Sigmoid colon (tissue), 7 donors: Measurements from ENCODE around the gene MRPL11. TPM values are rescaled to one million over a fixed set of nuclear protein-coding genes. Genes with fewer than 3 reads are reported as not detected.
"Not testable (repeated sequence)": the region's sequence is repeated elsewhere in the genome, so short reads cannot be mapped to it uniquely, and the experiment has no call there.

Source experiments
- DNase-seq: peaks from one replicate; pipeline ENCODE4 v3.0.0-alpha.2; 2019
- H3K27ac ChIP-seq, 4 donors: fragments of 200-600 bp; sonication (generic); one replicate each; pipeline ENCODE4 v1.5.1; 2016 to 2019; ENCODE audit warnings: mild to moderate bottlenecking in 1 of 4
- H3K27me3 ChIP-seq, 3 donors: fragments of 200-600 bp; sonication (generic); one replicate each; pipeline ENCODE4 v1.5.1; 2019; ENCODE audit warnings: mild to moderate bottlenecking in 1 of 3
- H3K36me3 ChIP-seq, 4 donors: fragments of 200-600 bp; sonication (generic); one replicate each; pipeline ENCODE4 v1.5.1; 2016 to 2019
- H3K4me1 ChIP-seq, 4 donors: fragments of 200-600 bp; sonication (generic); one replicate each; pipeline ENCODE4 v1.5.1; 2017 to 2019
- H3K4me3 ChIP-seq, 4 donors: fragments of 200-600 bp; sonication (generic); one replicate each; pipeline ENCODE4 v1.5.1; 2017 to 2019; ENCODE audit warnings: mild to moderate bottlenecking in 2 of 4, moderate library complexity in 1 of 4
- H3K9me3 ChIP-seq, 4 donors: fragments of 200-600 bp in 3 of 4; sonication (generic) in 3 of 4; one replicate each; pipeline versions ENCODE4 v1.5.1 to v1.6.1; 2013 to 2019
- CTCF ChIP-seq, 4 experiments: fragments of 450-650 bp in 3 of 4; fragments of 200-600 bp in 1 of 4; IDR thresholded peaks; one replicate each; pipeline ENCODE4 v1.5.1; 2016 to 2019; ENCODE audit warnings: antibody characterized with exemption in 4 of 4, mild to moderate bottlenecking in 3 of 4, moderate library complexity in 2 of 4
- EP300 ChIP-seq, 4 donors: sonication (generic); formaldehyde crosslinking; IDR thresholded peaks; one replicate each; pipeline ENCODE4 v1.6.1; 2017; ENCODE audit warnings: antibody characterized with exemption in 4 of 4
- POLR2A ChIP-seq, 2 donors: fragments of 450-650 bp; IDR thresholded peaks; one replicate each; pipeline ENCODE4 v1.6.1; 2016; ENCODE audit warnings: antibody characterized with exemption in 2 of 2, mild to moderate bottlenecking in 2 of 2, moderate library complexity in 2 of 2
- POLR2AphosphoS5 ChIP-seq, 4 donors: sonication (generic); formaldehyde crosslinking; IDR thresholded peaks; one replicate each; pipeline ENCODE4 v1.6.1; 2017; ENCODE audit warnings: antibody characterized with exemption in 4 of 4
- WGBS, 2 donors: extraction: QIAGEN DNeasy Blood & Tissue Kit; methylation state at CpG; one replicate each; pipeline ENCODE4 v1.1.7; 2013; 5-methylcytosine and 5-hydroxymethylcytosine counted together
- intact Hi-C: fragments of 100-400 bp; cut with DNase I; formaldehyde crosslinking; loops from one replicate; pipeline ENCODE4 v1.15.1; 2023
- polyA plus RNA-seq, 3 donors: library from polyadenylated mRNA; stranded (reverse); fragments of 200-250 nt; gene quantifications; one replicate each; pipeline ENCODE4 v1.2.3, GENCODE V29; 2013
- total RNA-seq, 4 donors: library from RNA; depleted of rRNA; stranded (reverse); fragments of >200 nt; gene quantifications; one replicate each; pipeline ENCODE4 v1.1.0, GENCODE V29; 2016
- donor health status: healthy with polysubstance abuse.
- donor health status: Bipolar disorder and iron deficiency.
- donor health status: healthy.

MRPL11 gene
- total and polyA plus RNA-seq, 7 donors, result 54.2 to 110 (median 65.1) TPM

DNA sequence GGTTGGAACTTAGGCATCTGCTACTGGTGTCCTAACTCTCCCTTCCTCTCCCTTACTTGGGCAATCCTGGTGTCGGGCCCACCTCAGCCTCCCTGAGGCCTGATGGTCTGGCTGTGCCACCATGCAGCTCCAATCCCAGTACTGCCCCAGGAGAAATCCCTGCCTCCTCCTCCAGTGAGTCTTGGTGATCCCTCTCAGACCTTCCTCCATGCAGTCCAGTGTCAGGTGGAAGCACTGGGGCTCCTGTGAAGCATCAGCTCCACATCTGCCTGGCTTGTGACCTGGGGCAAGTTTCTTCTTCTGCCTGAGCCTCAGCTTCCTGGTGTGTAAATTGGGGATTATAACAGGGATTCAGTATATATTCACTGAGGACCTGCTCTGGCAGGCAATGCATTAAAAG is 26.3 kb upstream of the MRPL11 start:
- WGBS, 2 donors, result 90 to 97% methylated on average over 1 of the region's 1 CpG
- no peak for TF ChIP-seq POLR2A (IDR thresholded peaks at IDR 0.05)
- no peak for TF ChIP-seq CTCF (IDR thresholded peaks at IDR 0.05)
- TF ChIP-seq POLR2AphosphoS5 (IDR thresholded peaks at IDR 0.05), result no peak
- no peak for TF ChIP-seq EP300 (IDR thresholded peaks at IDR 0.05)
- peaks cover 0 to 25% (median 18%) of the 10 kb centered on the region in 4 donors for H3K4me1 ChIP-seq
- intact Hi-C loops, result loop anchor here (2.0 kb wide), 1 partner anchor 26 kb away; the partner anchor contains the start of gene MRPL11
- H3K36me3 ChIP-seq, result peaks cover 0 to 4% (median 0%) of the 10 kb centered on the region in 4 donors
- H3K9me3 ChIP-seq, result no peaks in the 10 kb centered on the region
- DNase-seq, result no peak
- H3K27me3 ChIP-seq, result no peaks in the 10 kb centered on the region
- H3K27ac ChIP-seq, result no peak overlapping the region
- no peak overlapping the region for H3K4me3 ChIP-seq

DNA sequence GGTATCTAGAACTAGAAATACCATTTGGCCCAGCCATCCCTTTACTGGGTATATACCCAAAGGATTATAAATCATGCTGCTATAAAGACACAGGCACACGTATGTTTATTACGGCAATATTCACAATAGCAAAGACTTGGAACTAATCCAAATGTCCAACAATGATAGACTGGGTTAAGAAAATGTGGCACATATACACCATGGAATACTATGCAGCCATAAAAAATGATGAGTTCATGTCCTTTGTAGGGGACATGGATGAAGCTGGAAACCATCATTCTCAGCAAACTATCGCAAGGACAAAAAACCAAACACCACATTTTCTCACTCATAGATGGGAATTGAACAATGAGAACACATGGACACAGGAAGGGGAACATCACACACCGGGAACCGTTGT is 25.5 kb upstream of the MRPL11 start:
- H3K4me1 ChIP-seq, result peaks cover 0 to 25% (median 18%) of the 10 kb centered on the region in 4 donors
- WGBS, 2 donors, result 61 to 83% methylated on average over 5 of the region's 5 CpGs

DNA sequence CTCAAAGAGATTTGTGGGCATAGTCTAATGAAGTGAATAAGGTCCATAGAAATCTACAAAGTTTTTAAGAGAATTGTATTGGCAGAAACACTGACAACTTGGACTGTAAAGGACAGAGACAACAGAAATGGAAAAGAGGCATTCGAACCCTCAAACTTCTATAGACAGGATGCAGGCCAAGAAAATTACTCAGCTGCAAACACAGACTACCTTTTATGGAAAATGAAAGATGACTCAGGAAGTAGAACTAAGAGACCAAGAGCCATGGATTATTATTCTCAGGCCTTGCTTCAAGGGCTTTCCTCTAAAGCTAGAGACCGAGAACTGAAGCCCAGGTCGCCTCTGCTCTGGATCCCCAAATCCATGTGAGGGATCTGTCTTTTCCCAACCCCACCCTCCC is 24.3 kb upstream of the MRPL11 start:
- Histone ChIP-seq H3K4me1 (peaks cover 0 to 20% (median 13%) of the 10 kb centered on the region in 4 donors), H3K36me3 (no peaks in the 10 kb centered on the region), H3K27me3 (no peaks in the 10 kb centered on the region), H3K27ac (no peak overlapping the region), H3K9me3 (no peaks in the 10 kb centered on the region), H3K4me3 (no peak overlapping the region)
- intact Hi-C loops, result no loop called here
- no peak for DNase-seq
- TF ChIP-seq POLR2A (IDR thresholded peaks at IDR 0.05), result no peak
- TF ChIP-seq EP300 (IDR thresholded peaks at IDR 0.05), result no peak
- TF ChIP-seq POLR2AphosphoS5 (IDR thresholded peaks at IDR 0.05), result no peak
- no peak for TF ChIP-seq CTCF (IDR thresholded peaks at IDR 0.05)
- WGBS, 2 donors, result 86 to 95% methylated on average over 3 of the region's 3 CpGs

More for the DNA sequence above, 25.5 kb upstream of the MRPL11 start:
- not testable (repeated sequence) for H3K36me3 ChIP-seq, DNase-seq, H3K9me3 ChIP-seq, H3K27ac ChIP-seq, H3K4me3 ChIP-seq, H3K27me3 ChIP-seq
- intact Hi-C loops, result loop anchor here (2.0 kb wide), 1 partner anchor 25 kb away; the partner anchor contains the start of gene MRPL11

- intact Hi-C loops, result no loop called here
- no peak for DNase-seq
- no peak for TF ChIP-seq POLR2A (IDR thresholded peaks at IDR 0.05)
- TF ChIP-seq EP300 (IDR thresholded peaks at IDR 0.05), result no peak
- no peak for TF ChIP-seq CTCF (IDR thresholded peaks at IDR 0.05)
- TF ChIP-seq POLR2AphosphoS5 (IDR thresholded peaks at IDR 0.05), result no peak
- H3K27me3 ChIP-seq, result no peaks in the 10 kb centered on the region
- no peaks in the 10 kb centered on the region for H3K9me3 ChIP-seq
- H3K4me3 ChIP-seq, result no peak overlapping the region
- H3K36me3 ChIP-seq, result no peaks in the 10 kb centered on the region
- H3K27ac ChIP-seq, result no peak overlapping the region
- peaks cover 0 to 12% (median 6%) of the 10 kb centered on the region in 4 donors for H3K4me1 ChIP-seq
Measured at GRCh38 chr11:66462010-66462409, 23.4 kb upstream of the MRPL11 start.

DNA sequence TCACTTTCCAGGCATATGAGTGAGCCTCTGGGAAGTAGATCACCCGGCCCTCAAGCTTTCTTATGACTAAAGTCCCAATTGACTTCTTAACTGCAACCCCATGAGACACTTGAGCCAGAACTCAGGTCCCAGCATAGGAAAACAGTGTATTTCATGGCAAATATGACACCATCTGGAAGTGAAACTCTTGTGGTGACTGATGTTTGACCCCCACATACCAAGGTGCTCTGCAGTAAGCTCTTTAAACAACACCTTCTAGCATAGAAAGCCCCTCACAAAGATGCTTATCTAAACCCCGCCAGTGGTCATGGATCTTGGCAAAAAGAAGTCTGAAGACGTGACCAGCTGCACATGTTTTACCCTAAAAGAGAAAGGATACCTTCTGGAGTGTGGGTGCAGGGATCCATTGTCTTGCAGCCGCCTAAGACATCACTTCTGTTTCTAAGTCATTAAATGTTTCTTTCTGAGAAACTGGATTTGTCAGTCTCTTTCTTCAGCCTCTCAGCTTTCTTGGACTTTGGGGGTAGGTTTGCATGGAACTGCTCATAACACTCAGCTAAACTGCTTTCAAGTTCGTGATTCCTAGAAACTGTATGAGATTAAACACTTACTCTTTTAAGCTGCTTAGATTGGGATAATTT is 20.6 kb upstream of the MRPL11 start:
- TF ChIP-seq POLR2A (IDR thresholded peaks at IDR 0.05), result no peak
- no peak for TF ChIP-seq CTCF (IDR thresholded peaks at IDR 0.05)
- no peak for TF ChIP-seq EP300 (IDR thresholded peaks at IDR 0.05)
- TF ChIP-seq POLR2AphosphoS5 (IDR thresholded peaks at IDR 0.05), result no peak
- Histone ChIP-seq H3K27ac (no peak overlapping the region), H3K27me3 (no peaks in the 10 kb centered on the region), H3K4me3 (no peak overlapping the region), H3K36me3 (no peaks in the 10 kb centered on the region), H3K9me3 (no peaks in the 10 kb centered on the region), H3K4me1 (no peaks in the 10 kb centered on the region)
- WGBS, 2 donors, result 51 to 74% methylated on average over 5 of the region's 5 CpGs
- intact Hi-C loops, result no loop called here
- no peak for DNase-seq
